NCI-H2029 (cell line): Measurements from ENCODE around the gene FAM222A.

Source experiments
- DNase-seq: peaks from one replicate; lab custom pipeline; 2025; lab: John Stamatoyannopoulos, UW

The FAM222A gene

GRCh38 chr12:109738209-109738608, 24.6 kb downstream of the FAM222A start:
- DNase-seq: no peak

- DNase-seq: no peak
These were observed 25.4 kb downstream of the FAM222A start for GRCh38 chr12:109738878-109739665.

- DNase-seq: no peak
These were observed 26.4 kb downstream of the FAM222A start for GRCh38 chr12:109739747-109740693.

GRCh38 chr12:109740694-109741245, 27.1 kb downstream of the FAM222A start:
- DNase-seq: no peak

- no peak for DNase-seq
These were observed 27.8 kb downstream of the FAM222A start for GRCh38 chr12:109741286-109741969.

- DNase-seq: no peak
These were observed 28.5 kb downstream of the FAM222A start for GRCh38 chr12:109741970-109742703.

GRCh38 chr12:109743076-109743910, 29.7 kb downstream of the FAM222A start:
- no peak for DNase-seq

- DNase-seq: no peak
These were observed 30.4 kb downstream of the FAM222A start for GRCh38 chr12:109744026-109744425.

- DNase-seq: peak; percentile 48
These were observed 31.6 kb downstream of the FAM222A start for GRCh38 chr12:109744986-109745942.

GRCh38 chr12:109752117-109753053, 38.8 kb downstream of the FAM222A start:
- no peak for DNase-seq

- no peak for DNase-seq
These were observed 39.4 kb downstream of the FAM222A start for GRCh38 chr12:109753054-109753401.

GRCh38 chr12:109753959-109754358, 40.3 kb downstream of the FAM222A start:
- DNase-seq: no peak

GRCh38 chr12:109756457-109756856, 42.8 kb downstream of the FAM222A start:
- no peak for DNase-seq

GRCh38 chr12:109757671-109758265, 44.1 kb downstream of the FAM222A start:
- DNase-seq: no peak

- DNase-seq: no peak
These were observed 45.1 kb downstream of the FAM222A start for GRCh38 chr12:109758426-109759420.

- no peak for DNase-seq
These were observed 46.0 kb downstream of the FAM222A start for GRCh38 chr12:109759595-109759994.
